Kidney (tissue), 14 donors: ENCODE data around the gene IMPG1. TPM values are rescaled to one million over a fixed set of nuclear protein-coding genes. Genes with fewer than 3 reads are reported as not detected.

ENCODE experiments used
- DNase-seq, 5 donors: peaks; one replicate each; pipeline ENCODE4 v3.0.0-alpha.2; 2013 to 2020
- FAIRE-seq: peaks from 2 replicates; lab custom pipeline; 2012; peaks lifted over from hg19 to GRCh38; lab: Jason Lieb, UNC
- H3K27ac ChIP-seq, 2 donors: one replicate each; pipeline ENCODE4 v1.7.0; 2013; ENCODE audit warnings: low read depth in 2 of 2, low read length in 2 of 2, inconsistent platforms in 1 of 2
- H3K27me3 ChIP-seq: one replicate; pipeline ENCODE4 v1.7.1; 2013; ENCODE audit warnings: low read length, inconsistent platforms; ENCODE audit not compliant: control insufficient read depth, insufficient read depth
- H3K36me3 ChIP-seq, 3 donors: one replicate each; pipeline versions ENCODE4 v1.7.0 to v1.7.1; 2013; ENCODE audit warnings: low read length in 3 of 3, control low read depth in 1 of 3, inconsistent platforms in 1 of 3; ENCODE audit not compliant: insufficient read depth in 3 of 3, control insufficient read depth in 2 of 3
- H3K4me1 ChIP-seq, 3 donors: one replicate each; pipeline versions ENCODE4 v1.7.0 to v1.7.1; 2013; ENCODE audit warnings: low read length in 3 of 3, inconsistent platforms in 1 of 3, low read depth in 1 of 3; ENCODE audit not compliant: control insufficient read depth in 2 of 3, insufficient read depth in 2 of 3
- H3K4me3 ChIP-seq, 3 donors: one replicate each; pipeline versions ENCODE4 v1.7.0 to v1.8.1; 2013; ENCODE audit warnings: low read length in 3 of 3, control low read depth in 1 of 3, inconsistent platforms in 1 of 3
- H3K9ac ChIP-seq, 3 donors: one replicate each; pipeline versions ENCODE4 v1.7.0 to v1.7.1; 2013; ENCODE audit warnings: low read length in 3 of 3, control low read depth in 1 of 3, inconsistent platforms in 1 of 3
- H3K9me3 ChIP-seq, 3 donors: one replicate each; pipeline versions ENCODE4 v1.7.0 to v1.7.1; 2013; ENCODE audit warnings: low read length in 3 of 3, control low read depth in 1 of 3, inconsistent platforms in 1 of 3; ENCODE audit not compliant: control insufficient read depth in 2 of 3, insufficient read depth in 1 of 3
- CTCF ChIP-seq: IDR thresholded peaks from 3 replicates; pipeline ENCODE4 v1.5.1; 2012; ENCODE audit warnings: mild to moderate bottlenecking, moderate library complexity, borderline replicate concordance; ENCODE audit not compliant: insufficient read depth; ENCODE audit errors: extremely low read depth
- intact Hi-C: fragments of 100-400 bp; cut with DNase I; formaldehyde crosslinking; loops from one replicate; pipeline ENCODE4 v1.11.1; 2022
- polyA plus RNA-seq: library from polyadenylated mRNA; stranded (reverse); fragments of 350-450 nt; fragmentation: Illumina TruSeq; extraction: RNeasy Lipid Tissue Mini Kit (QIAGEN cat#74804); gene quantifications from one replicate; pipeline ENCODE4 v1.2.3, GENCODE V29; 2014; ENCODE audit warnings: low read depth, low replicate concordance; ENCODE audit not compliant: insufficient read depth
- total RNA-seq: library from RNA; stranded (reverse); fragmentation: NEBNext Ultra II Directional; extraction: Animal tissue kit (Norgen Biotek cat#: 25700); gene quantifications from one replicate; pipeline ENCODE4 v1.2.1, GENCODE V29; 2021
- donor health status: control.
- donor health status: control.
- donor health status: control.
- donor health status: control.
- donor health status: control.
- donor health status: DM: yes; HTN: yes; CAD: no.
- donor health status: Normal renal cell carcinoma (clear cell type).

IMPG1 gene
- total and polyA plus RNA-seq, 2 donors from 2014 or later, result 0.69 TPM; not detected in 1

GRCh38 chr6:76004202-76004601 is 68.3 kb downstream of the IMPG1 start:
- no peak overlapping the region for H3K4me3 ChIP-seq
- H3K36me3 ChIP-seq, result no peaks in the 10 kb centered on the region
- no peaks in the 10 kb centered on the region for H3K9me3 ChIP-seq
- no peak overlapping the region for H3K27ac ChIP-seq
- no peak overlapping the region for H3K9ac ChIP-seq
- FAIRE-seq, result no peak
- no peaks in the 10 kb centered on the region for H3K4me1 ChIP-seq
- no peak for DNase-seq
- no peaks in the 10 kb centered on the region for H3K27me3 ChIP-seq
- TF ChIP-seq CTCF, result no peak
- intact Hi-C loops, result no loop called here

- Histone ChIP-seq H3K9ac (no peak overlapping the region), H3K9me3 (no peaks in the 10 kb centered on the region), H3K4me1 (no peaks in the 10 kb centered on the region), H3K27me3 (no peaks in the 10 kb centered on the region), H3K27ac (no peak overlapping the region), H3K4me3 (no peak overlapping the region), H3K36me3 (no peaks in the 10 kb centered on the region)
- intact Hi-C loops, result no loop called here
- no peak for DNase-seq
- no peak for TF ChIP-seq CTCF
- no peak for FAIRE-seq
Observed at GRCh38 chr6:76003686-76004085, 68.8 kb downstream of the IMPG1 start.

GRCh38 chr6:76003113-76003512 is 69.3 kb downstream of the IMPG1 start:
- peak; percentile 93 for FAIRE-seq
- intact Hi-C loops, result no loop called here
- Histone ChIP-seq H3K9me3 (no peaks in the 10 kb centered on the region), H3K27ac (no peak overlapping the region), H3K4me3 (no peak overlapping the region), H3K27me3 (no peaks in the 10 kb centered on the region), H3K9ac (no peak overlapping the region), H3K36me3 (no peaks in the 10 kb centered on the region), H3K4me1 (no peaks in the 10 kb centered on the region)
- TF ChIP-seq CTCF, result no peak
- no peak for DNase-seq

- FAIRE-seq, result no peak
Observed at GRCh38 chr6:76000629-76001028, 71.8 kb downstream of the IMPG1 start.

More at GRCh38 chr6:76000629-76001028, 71.8 kb downstream of the IMPG1 start:
- H3K4me1 ChIP-seq, result no peaks in the 10 kb centered on the region
- no peak for TF ChIP-seq CTCF
- no peaks in the 10 kb centered on the region for H3K36me3 ChIP-seq
- H3K4me3 ChIP-seq, result no peak overlapping the region
- H3K27ac ChIP-seq, result no peak overlapping the region
- H3K9me3 ChIP-seq, result no peaks in the 10 kb centered on the region
- H3K9ac ChIP-seq, result no peak overlapping the region
- intact Hi-C loops, result no loop called here
- DNase-seq, result no peak
- no peaks in the 10 kb centered on the region for H3K27me3 ChIP-seq
